Head of caudate nucleus (tissue), 42 donors: Measurements from ENCODE around the gene OBSCN.
A peak's percentile ranks its signal among the peaks of the same experiment; 100 is the strongest.

Experiments
- DNase-seq, 42 donors: peaks; one replicate each; pipeline versions ENCODE4 v3.0.0 to v3.0.0-alpha.2; 2020 to 2021; ENCODE audit warnings: mixed read lengths in 7 of 42
- intact Hi-C: fragments of 100-400 bp; cut with DNase I; formaldehyde crosslinking; loops from one replicate; pipeline ENCODE4 v1.15.0; 2022

The OBSCN gene

GRCh38 chr1:228385232-228385631, 177.4 kb downstream of the OBSCN start:
- DNase-seq, result no peak
- intact Hi-C loops, result no loop called here

GRCh38 chr1:228387321-228387720, 179.5 kb downstream of the OBSCN start:
- DNase-seq, result no peak
- intact Hi-C loops, result no loop called here

GRCh38 chr1:228390649-228391048, 182.8 kb downstream of the OBSCN start:
- intact Hi-C loops, result no loop called here
- peak in 1 of 42 donors; percentile 1 for DNase-seq

- intact Hi-C loops, result no loop called here
These were observed 183.7 kb downstream of the OBSCN start for GRCh38 chr1:228391411-228392020.

GRCh38 chr1:228392111-228392936, 184.5 kb downstream of the OBSCN start:
- intact Hi-C loops, result no loop called here
- no peak for DNase-seq

More at GRCh38 chr1:228391411-228392020, 183.7 kb downstream of the OBSCN start:
- no peak for DNase-seq

GRCh38 chr1:228393268-228393701, 185.4 kb downstream of the OBSCN start:
- DNase-seq, result peak in 4 of 42 donors; percentile 36 to 48 (median 40)
- intact Hi-C loops, result no loop called here

- intact Hi-C loops, result no loop called here
- no peak for DNase-seq
These were observed 186.1 kb downstream of the OBSCN start for GRCh38 chr1:228393811-228394570.

DNA sequence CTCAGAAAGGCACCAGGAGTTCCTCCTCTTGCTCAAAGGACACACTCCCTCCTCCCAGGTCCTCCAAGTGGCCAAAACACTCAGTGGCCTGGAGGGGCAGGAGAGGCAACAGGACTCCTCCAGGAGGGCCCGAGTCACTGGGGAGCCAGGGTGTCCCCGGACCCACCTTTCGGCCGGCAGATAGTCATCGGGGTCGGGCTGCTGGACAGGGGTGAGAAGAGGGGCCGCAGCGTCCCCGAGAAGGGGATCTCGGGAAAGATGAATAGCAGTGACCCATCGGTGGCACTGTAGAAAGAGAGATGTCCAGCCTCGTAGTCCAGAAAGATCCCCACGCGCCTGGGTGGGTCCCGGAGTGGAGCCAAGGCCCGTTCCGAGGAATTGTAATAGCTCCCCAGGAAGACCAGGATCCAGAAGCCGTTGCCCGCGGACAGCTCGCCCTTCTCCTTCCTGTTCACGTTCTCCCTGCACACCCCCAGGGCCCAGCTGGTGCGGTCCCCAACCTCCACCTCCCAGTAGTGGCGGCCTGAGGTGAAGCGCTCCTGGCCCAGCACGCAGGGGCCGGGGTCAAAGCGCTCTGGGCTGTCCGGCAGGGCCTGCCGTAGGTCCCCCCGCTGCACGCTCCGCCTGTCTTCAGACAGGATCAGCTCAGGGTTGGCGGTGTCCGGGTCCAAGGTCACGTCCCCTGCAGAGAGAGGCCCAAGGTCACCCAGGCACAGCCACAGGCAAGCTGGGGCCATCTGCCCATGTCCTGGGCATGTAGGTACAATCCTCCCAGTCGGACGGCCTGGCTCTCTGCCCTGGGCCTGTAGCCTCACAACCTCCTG, 186.9 kb downstream of the OBSCN start:
- intact Hi-C loops, result no loop called here
- DNase-seq, result peak in 6 of 42 donors; percentile 5 to 30 (median 12)

- intact Hi-C loops, result no loop called here
These were observed 189.2 kb downstream of the OBSCN start for GRCh38 chr1:228396770-228397662.

GRCh38 chr1:228397966-228398365, 190.1 kb downstream of the OBSCN start:
- DNase-seq, result peak in 4 of 42 donors; percentile 3 to 12 (median 6)
- intact Hi-C loops, result no loop called here

More at GRCh38 chr1:228396770-228397662, 189.2 kb downstream of the OBSCN start:
- peak in 7 of 42 donors; percentile 3 to 14 (median 11) for DNase-seq

- peak in 8 of 42 donors; percentile 3 to 16 (median 9) for DNase-seq
- intact Hi-C loops, result no loop called here
These were observed 191.1 kb downstream of the OBSCN start for GRCh38 chr1:228398741-228399461.

- DNase-seq, result peak in 6 of 42 donors; percentile 3 to 25 (median 10)
These were observed 191.8 kb downstream of the OBSCN start for GRCh38 chr1:228399531-228400236.

DNA sequence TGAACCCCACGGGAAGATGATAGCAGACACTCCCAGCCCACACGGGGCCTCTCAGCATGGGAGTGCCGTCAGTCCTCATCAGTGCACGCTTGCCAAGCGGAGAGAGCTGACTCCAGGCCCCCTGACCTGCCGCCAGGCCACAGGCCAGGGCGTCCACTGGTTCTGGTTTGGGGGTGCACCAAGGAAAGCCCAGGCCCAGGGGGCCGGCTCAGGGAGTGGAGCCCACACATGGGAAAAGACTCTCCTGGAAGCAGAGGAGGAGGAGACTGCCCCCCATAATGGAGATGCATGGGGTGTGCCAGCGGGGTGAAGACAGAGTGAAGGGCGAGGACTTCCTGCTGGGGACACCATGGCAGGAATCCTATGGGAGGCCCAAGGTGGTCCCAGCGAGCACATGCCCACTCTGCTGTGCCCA, 192.4 kb downstream of the OBSCN start:
- intact Hi-C loops, result no loop called here
- DNase-seq, result peak in 5 of 42 donors; percentile 0 to 21 (median 9)

More at GRCh38 chr1:228399531-228400236, 191.8 kb downstream of the OBSCN start:
- intact Hi-C loops, result no loop called here

GRCh38 chr1:228400692-228401454, 193.0 kb downstream of the OBSCN start:
- intact Hi-C loops, result no loop called here
- DNase-seq, result peak in 6 of 42 donors; percentile 16 to 64 (median 28)
